Fibroblast of lung (primary cell): ENCODE measurements around the gene MYOZ3. TPM values are rescaled to one million over a fixed set of nuclear protein-coding genes. Genes with fewer than 3 reads are reported as not detected.

Source experiments
- DNase-seq, 2 donors: peaks; one replicate each; pipeline versions ENCODE4 v3.0.0 to v3.0.0-alpha.2; 2010; ENCODE audit warnings: low read depth in 2 of 2
- H2AFZ ChIP-seq: 2 replicates; pipeline ENCODE4 v1.5.1; 2012; ENCODE audit warnings: low read length, control low read depth, inconsistent platforms
- H3K27ac ChIP-seq: 2 replicates; pipeline ENCODE4 v1.5.1; 2011; ENCODE audit warnings: low read length, control low read depth; ENCODE audit not compliant: insufficient read depth
- H3K27me3 ChIP-seq: 2 replicates; pipeline ENCODE4 v1.5.1; 2011; ENCODE audit warnings: mild to moderate bottlenecking, low read length; ENCODE audit not compliant: control insufficient read depth, insufficient read depth
- H3K36me3 ChIP-seq: 2 replicates; pipeline ENCODE4 v1.5.1; 2011; ENCODE audit warnings: low read length; ENCODE audit not compliant: control insufficient read depth, insufficient read depth
- H3K4me1 ChIP-seq: 2 replicates; pipeline ENCODE4 v1.5.1; 2011; ENCODE audit warnings: low read length; ENCODE audit not compliant: control insufficient read depth, insufficient read depth; ENCODE audit errors: extremely low read depth
- H3K4me2 ChIP-seq: 2 replicates; pipeline ENCODE4 v1.5.1; 2011; ENCODE audit warnings: low read length, control low read depth; ENCODE audit not compliant: insufficient read depth; ENCODE audit errors: extremely low read depth
- H3K4me3 ChIP-seq, 4 experiments: fragments of 200-600 bp in 1 of 4; sonication (generic) in 1 of 4; replicated peaks in 1 of 4; 2 replicates each; pipeline ENCODE4 v1.5.1; 2011 to 2016; ENCODE audit warnings: low read length in 4 of 4, low read depth in 3 of 4, mild to moderate bottlenecking in 3 of 4, control low read depth in 2 of 4, inconsistent platforms in 1 of 4, mixed read lengths in 1 of 4; ENCODE audit not compliant: insufficient read depth in 1 of 4; ENCODE audit errors: control extremely low read depth in 1 of 4
- H3K79me2 ChIP-seq: 2 replicates; pipeline ENCODE4 v1.5.1; 2012; ENCODE audit warnings: mild to moderate bottlenecking, low read length, inconsistent platforms; ENCODE audit not compliant: control insufficient read depth, insufficient read depth
- H3K9ac ChIP-seq: 2 replicates; pipeline ENCODE4 v1.5.1; 2011; ENCODE audit warnings: mild to moderate bottlenecking, low read length, control low read depth; ENCODE audit not compliant: insufficient read depth
- H3K9me3 ChIP-seq: 2 replicates; pipeline ENCODE4 v1.5.1; 2012; ENCODE audit warnings: low read depth, low read length; ENCODE audit not compliant: control insufficient read depth, insufficient read depth
- H4K20me1 ChIP-seq: 2 replicates; pipeline ENCODE4 v1.5.1; 2011; ENCODE audit warnings: low read length; ENCODE audit not compliant: control insufficient read depth, insufficient read depth; ENCODE audit errors: extremely low read depth
- CTCF ChIP-seq, 2 donors: IDR thresholded peaks in 1 of 2; conservative IDR thresholded peaks in 1 of 2; 1 replicate in 1 of 2; 2 replicates in 1 of 2; pipeline ENCODE4 v1.5.1; 2011 to 2012; ENCODE audit warnings: low read length in 2 of 2, control low read depth in 1 of 2, inconsistent platforms in 1 of 2, low read depth in 1 of 2, mild to moderate bottlenecking in 1 of 2
- EZH2 ChIP-seq: IDR thresholded peaks from 2 replicates; pipeline ENCODE4 v1.5.1; 2012; ENCODE audit warnings: low read length, control low read depth, mild to moderate bottlenecking; ENCODE audit errors: missing control alignments
- polyA plus RNA-seq, 2 donors: library from polyadenylated mRNA; depleted of rRNA in 1 of 2; stranded (reverse) in 1 of 2; unstranded in 1 of 2; fragments of >200 nt; gene quantifications; 2 replicates each; pipeline ENCODE4 v1.2.1, GENCODE V29; 2011 to 2012; ENCODE audit warnings: missing spikeins in 1 of 2
- total RNA-seq: library from RNA; depleted of rRNA; stranded (reverse); fragments of >200 nt; gene quantifications from 2 replicates; pipeline ENCODE4 v1.2.1, GENCODE V29; 2014

The MYOZ3 gene
- total and polyA plus RNA-seq, 2 donors (not counting 1 experiment from before 2014, with no cell fraction given): 0.14 to 0.33 TPM

DNA sequence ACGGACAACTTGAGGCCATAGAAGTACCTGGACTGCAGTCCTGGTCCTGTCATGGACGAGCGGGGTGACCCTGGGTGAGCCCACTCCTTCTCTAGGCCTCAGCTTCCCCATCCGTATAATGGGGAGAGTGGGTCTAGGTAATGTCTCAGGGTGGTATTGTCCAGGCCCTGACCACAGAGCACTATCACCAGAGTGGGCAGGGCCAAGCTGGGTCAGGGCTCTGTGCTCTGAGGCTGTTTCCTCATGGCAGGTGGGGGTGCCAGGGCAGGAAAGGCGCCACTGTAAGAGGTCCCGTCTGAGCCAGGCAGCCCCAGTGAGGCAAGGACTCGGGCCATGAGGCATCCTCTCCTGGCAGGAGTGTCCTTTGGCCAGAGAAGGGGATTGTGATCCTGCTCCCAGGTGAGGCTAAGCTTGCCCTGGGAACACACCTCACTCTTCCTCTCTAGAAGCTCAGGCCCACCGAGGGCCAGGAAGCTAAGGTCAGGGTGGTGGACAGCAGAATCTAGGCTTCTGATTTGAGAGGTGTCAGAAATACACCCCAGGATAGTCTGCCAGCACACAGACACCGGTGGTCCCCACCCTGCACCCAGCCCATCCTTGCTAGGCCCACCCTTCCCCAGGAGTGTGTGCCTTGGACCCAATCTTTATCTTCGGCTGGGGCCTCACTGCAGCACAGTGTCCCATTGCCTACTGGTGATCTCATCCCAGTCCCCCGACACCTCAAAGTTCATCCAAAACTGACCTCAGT, 1.5 kb upstream of the MYOZ3 start:
- Histone ChIP-seq H2AFZ (no peak overlapping the region), H3K27me3 (peaks cover 15% of the 10 kb centered on the region), H3K4me3 (no peak overlapping the region), H3K4me1 (peaks cover 7% of the 10 kb centered on the region), H3K79me2 (no peaks in the 10 kb centered on the region), H4K20me1 (no peaks in the 10 kb centered on the region), H3K4me2 (no peak overlapping the region), H3K27ac (no peak overlapping the region), H3K9me3 (no peaks in the 10 kb centered on the region), H3K9ac (no peak overlapping the region), H3K36me3 (no peaks in the 10 kb centered on the region)
- TF ChIP-seq CTCF (conservative IDR thresholded peaks at IDR 0.05 in 1 of 2, IDR thresholded peaks at IDR 0.05 in 1 of 2; ENCODE audit: low read depth in 1 of 2, low read length in 2 of 2): no peak
- no peak for DNase-seq

DNA sequence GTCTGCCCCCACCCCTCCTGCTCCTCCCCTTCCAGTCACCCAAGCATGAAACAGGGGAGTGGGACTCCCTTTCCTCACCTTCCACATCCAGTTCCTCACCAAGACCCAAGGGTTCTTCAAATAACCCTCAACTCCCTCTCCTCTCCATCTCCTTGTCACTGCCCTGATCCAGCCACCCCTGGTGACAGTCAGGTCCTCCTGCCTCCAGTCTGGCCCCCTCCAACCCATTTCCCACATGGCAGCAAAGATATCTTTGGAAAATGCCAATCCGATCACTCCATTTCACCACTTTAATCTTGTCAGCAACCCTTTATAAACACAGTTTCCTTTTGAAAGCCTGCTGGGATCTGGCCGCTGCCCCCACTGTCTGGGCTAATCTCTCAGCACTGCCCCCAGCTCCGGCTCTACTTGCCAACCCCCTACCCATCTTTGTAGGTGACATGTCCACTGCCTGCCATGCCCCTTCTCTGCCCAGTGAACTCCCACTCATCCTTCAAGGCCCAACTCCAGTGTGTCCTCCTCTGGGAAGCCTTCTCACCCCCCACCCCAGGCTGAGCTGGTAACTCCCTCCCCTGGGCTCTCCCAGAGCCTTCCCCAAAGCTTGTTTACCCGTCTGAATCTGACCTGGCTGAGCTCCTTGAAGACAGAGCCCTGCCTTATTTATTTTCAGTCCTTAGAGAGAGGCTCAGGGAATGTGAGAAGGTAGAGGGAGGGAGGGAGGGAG, 781 bp upstream of the MYOZ3 start:
- Histone ChIP-seq H2AFZ (no peak overlapping the region), H3K79me2 (no peaks in the 10 kb centered on the region), H3K4me2 (no peak overlapping the region), H3K9ac (no peak overlapping the region), H3K4me1 (peaks cover 7% of the 10 kb centered on the region), H3K36me3 (no peaks in the 10 kb centered on the region), H3K27ac (no peak overlapping the region), H3K9me3 (no peaks in the 10 kb centered on the region), H3K4me3 (no peak overlapping the region), H4K20me1 (no peaks in the 10 kb centered on the region), H3K27me3 (peaks cover 15% of the 10 kb centered on the region)
- DNase-seq: no peak
- TF ChIP-seq CTCF (conservative IDR thresholded peaks at IDR 0.05 in 1 of 2, IDR thresholded peaks at IDR 0.05 in 1 of 2; ENCODE audit: low read depth in 1 of 2, low read length in 2 of 2): no peak
- no peak for TF ChIP-seq EZH2

- no peaks in the 10 kb centered on the region for H3K9me3 ChIP-seq
- TF ChIP-seq EZH2: no peak
- TF ChIP-seq CTCF (conservative IDR thresholded peaks at IDR 0.05 in 1 of 2, IDR thresholded peaks at IDR 0.05 in 1 of 2; ENCODE audit: low read depth in 1 of 2, low read length in 2 of 2): no peak
- H3K79me2 ChIP-seq: no peaks in the 10 kb centered on the region
- H4K20me1 ChIP-seq: no peaks in the 10 kb centered on the region
- H3K36me3 ChIP-seq: no peaks in the 10 kb centered on the region
- peaks cover 4% of the 10 kb centered on the region for H3K4me1 ChIP-seq
- H3K4me3 ChIP-seq: no peak overlapping the region
- no peak overlapping the region for H3K4me2 ChIP-seq
- no peak overlapping the region for H3K9ac ChIP-seq
- no peak overlapping the region for H3K27ac ChIP-seq
- DNase-seq: no peak
- H3K27me3 ChIP-seq: peaks cover 15% of the 10 kb centered on the region
- H2AFZ ChIP-seq: no peak overlapping the region
These were observed 958 bp downstream of the MYOZ3 start for GRCh38 chr5:150661821-150662596.
